Endodermal cell (in vitro differentiated cells): ENCODE measurements around the gene ABTB2. TPM values are rescaled to one million over a fixed set of nuclear protein-coding genes. Genes with fewer than 3 reads are reported as not detected.

Experiments
- DNase-seq: peaks from one replicate; pipeline ENCODE4 v3.0.0-alpha.2; 2017
- H3K27ac ChIP-seq: 2 replicates; pipeline ENCODE4 v1.5.1; 2013; ENCODE audit warnings: mild to moderate bottlenecking, low read depth, low read length, moderate library complexity
- H3K27me3 ChIP-seq: 2 replicates; pipeline ENCODE4 v1.6.1; 2013; ENCODE audit warnings: mild to moderate bottlenecking, low read length, moderate library complexity; ENCODE audit not compliant: insufficient read depth, control insufficient read depth, poor library complexity, severe bottlenecking
- H3K36me3 ChIP-seq: 2 replicates; pipeline ENCODE4 v1.7.0; 2013; ENCODE audit warnings: mild to moderate bottlenecking, low read length, moderate library complexity; ENCODE audit not compliant: control insufficient read depth, insufficient read depth
- H3K4me1 ChIP-seq: one replicate; pipeline ENCODE4 v1.7.0; 2013; ENCODE audit warnings: low read length; ENCODE audit not compliant: control insufficient read depth, insufficient read depth
- H3K4me3 ChIP-seq: 2 replicates; pipeline ENCODE4 v1.5.1; 2013; ENCODE audit warnings: mild to moderate bottlenecking, low read length, moderate library complexity
- H3K9ac ChIP-seq: 2 replicates; pipeline ENCODE4 v1.6.1; 2013; ENCODE audit warnings: mild to moderate bottlenecking, low read length, moderate library complexity; ENCODE audit not compliant: poor library complexity, severe bottlenecking; ENCODE audit errors: extremely low read depth
- H3K9me3 ChIP-seq: 2 replicates; pipeline ENCODE4 v1.6.1; 2013; ENCODE audit warnings: mild to moderate bottlenecking, low read length, moderate library complexity; ENCODE audit not compliant: control insufficient read depth
- H3K27ac Mint-ChIP-seq: 2 replicates; pipeline ENCODE4 v1.8.0; 2020; ENCODE audit warnings: mixed read lengths
- H3K27me3 Mint-ChIP-seq: 2 replicates; pipeline ENCODE4 v1.8.0; 2021; ENCODE audit warnings: mild to moderate bottlenecking, mixed read lengths; ENCODE audit not compliant: insufficient read depth
- H3K36me3 Mint-ChIP-seq: 2 replicates; pipeline ENCODE4 v1.8.0; 2020; ENCODE audit warnings: low read depth, mixed read lengths
- H3K4me1 Mint-ChIP-seq: 2 replicates; pipeline ENCODE4 v1.8.0; 2020; ENCODE audit warnings: mixed read lengths
- H3K4me3 Mint-ChIP-seq: 2 replicates; pipeline ENCODE4 v1.8.0; 2020; ENCODE audit warnings: mild to moderate bottlenecking, moderate library complexity, mixed read lengths
- H3K9me3 Mint-ChIP-seq: 2 replicates; pipeline ENCODE4 v1.8.0; 2020; ENCODE audit warnings: mild to moderate bottlenecking, mixed read lengths
- CTCF ChIP-seq: fragments of 200-600 bp; sonication (generic); conservative IDR thresholded peaks from 2 replicates; pipeline ENCODE4 v1.5.0; 2021; ENCODE audit warnings: antibody characterized with exemption, mild to moderate bottlenecking
- WGBS, 2 experiments: methylation state at CpG; one replicate each; pipeline versions ENCODE4 v1.1.5 to v1.1.7; 2013; ENCODE audit warnings: missing lambda C conversion rate in 2 of 2, mixed read lengths in 1 of 2; ENCODE audit not compliant: insufficient coverage in 1 of 2, insufficient read length in 1 of 2; 5-methylcytosine and 5-hydroxymethylcytosine counted together
- total RNA-seq, 2 donors: library from RNA; stranded (reverse); fragmentation: NEBNext Ultra II Directional in 1 of 2; extraction: Animal tissue kit (Norgen Biotek cat#: 25700) in 1 of 2; gene quantifications; 2 replicates in 1 of 2; 3 replicates in 1 of 2; pipeline ENCODE4 v1.2.1, GENCODE V29; 2021

ABTB2 gene
- total RNA-seq, 2 donors from 2014 or later: 2.9 to 5.2 TPM

DNA sequence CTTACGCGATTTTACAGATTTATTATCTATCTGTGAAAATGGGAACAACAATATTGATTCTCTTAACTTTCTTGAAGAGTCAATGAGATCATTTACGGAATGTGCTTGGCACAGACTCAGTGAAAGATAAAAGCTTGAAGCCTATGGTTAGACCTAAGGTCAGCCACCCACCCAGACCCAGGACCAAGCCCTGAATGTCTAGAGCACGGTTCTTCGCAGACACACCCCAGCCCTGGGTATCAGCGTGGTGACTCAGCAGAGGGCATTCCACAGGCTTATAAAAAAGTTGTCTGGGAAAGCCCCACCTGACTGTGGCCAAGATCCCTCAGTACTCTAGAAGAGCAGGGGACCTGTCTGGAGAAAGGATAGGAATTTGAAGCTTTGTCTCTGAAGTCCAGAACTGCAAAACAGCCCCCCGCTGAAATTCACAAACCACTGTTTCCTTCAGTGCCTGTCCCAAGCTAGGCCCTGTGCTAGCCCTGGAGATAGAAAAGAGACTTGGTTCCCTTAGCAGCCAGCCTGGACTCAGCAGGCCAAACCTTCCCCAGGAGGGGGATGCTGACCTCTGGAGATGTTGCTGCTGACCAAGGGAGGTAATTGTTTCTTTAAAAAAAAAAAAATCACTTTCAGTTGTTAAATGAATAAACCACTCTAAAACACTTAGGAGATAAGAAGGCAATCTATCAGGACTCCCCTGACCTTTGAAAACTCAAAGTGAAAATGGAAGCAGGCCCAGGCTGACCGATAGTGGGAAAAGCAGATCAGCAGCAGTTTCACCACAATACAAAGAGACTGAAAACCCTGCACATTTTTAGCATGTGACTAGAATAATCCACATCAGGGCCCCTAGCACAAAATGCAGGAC, 114.0 kb downstream of the ABTB2 start:
- Histone ChIP-seq H3K4me3 (no peak overlapping the region), H3K27me3 (peaks cover 16% of the 10 kb centered on the region), H3K27ac (peak overlapping the region; percentile 29), H3K9ac (peak overlapping the region; percentile 21), H3K4me1 (peaks cover 34% of the 10 kb centered on the region), H3K36me3 (no peaks in the 10 kb centered on the region), H3K9me3 (no peaks in the 10 kb centered on the region)
- no peak overlapping the region for H3K4me3 Mint-ChIP-seq
- peaks cover 55% of the 10 kb centered on the region for H3K27me3 Mint-ChIP-seq
- TF ChIP-seq CTCF: no peak
- H3K9me3 Mint-ChIP-seq: no peaks in the 10 kb centered on the region
- no peaks in the 10 kb centered on the region for H3K36me3 Mint-ChIP-seq
- peak; percentile 69 for DNase-seq
- H3K27ac Mint-ChIP-seq: peak overlapping the region; percentile 76
- WGBS, 2 experiments: 73 to 83% methylated on average over 4 to 8 of the region's 8 CpGs
- peaks cover 44% of the 10 kb centered on the region for H3K4me1 Mint-ChIP-seq

DNA sequence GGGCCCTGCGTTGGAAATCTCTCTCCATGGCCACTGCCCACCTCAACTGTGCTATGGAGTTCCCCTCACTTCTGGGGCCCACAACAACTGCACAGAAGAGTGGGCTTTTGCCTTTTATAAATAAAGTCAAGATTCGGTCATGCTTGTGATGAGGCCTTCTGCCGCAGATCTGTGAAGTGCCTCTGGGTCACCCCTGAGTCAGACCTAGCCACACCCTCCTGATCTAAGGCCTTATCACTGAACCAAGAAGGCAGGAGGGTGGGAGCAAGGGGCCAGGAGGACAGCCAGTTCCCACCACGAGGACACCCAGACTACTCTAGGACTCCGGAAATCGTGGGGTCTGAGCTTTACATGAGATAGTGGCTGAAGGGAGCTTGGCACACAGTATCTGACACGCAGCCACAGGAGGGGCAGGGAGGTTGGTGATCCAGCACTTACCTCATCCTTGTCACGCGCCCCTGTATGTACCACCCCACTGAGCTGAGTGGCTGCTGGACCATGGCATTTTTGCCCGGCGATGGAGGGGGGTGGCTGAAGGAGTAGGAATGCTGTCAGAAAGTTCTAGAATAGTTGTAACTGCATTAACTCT, 115.7 kb downstream of the ABTB2 start:
- H3K4me1 ChIP-seq: peaks cover 33% of the 10 kb centered on the region
- Mint-ChIP-seq H3K4me1 (peaks cover 44% of the 10 kb centered on the region), H3K9me3 (no peaks in the 10 kb centered on the region), H3K4me3 (no peak overlapping the region), H3K27ac (no peak overlapping the region), H3K36me3 (no peaks in the 10 kb centered on the region), H3K27me3 (peaks cover 54% of the 10 kb centered on the region)
- H3K27me3 ChIP-seq: peaks cover 16% of the 10 kb centered on the region
- H3K9ac ChIP-seq: no peak overlapping the region
- DNase-seq: no peak
- no peaks in the 10 kb centered on the region for H3K36me3 ChIP-seq
- no peaks in the 10 kb centered on the region for H3K9me3 ChIP-seq
- no peak overlapping the region for H3K4me3 ChIP-seq
- H3K27ac ChIP-seq: no peak overlapping the region
- WGBS, 2 experiments: 95 to 98% methylated on average over 9 to 11 of the region's 11 CpGs
- no peak for TF ChIP-seq CTCF

DNA sequence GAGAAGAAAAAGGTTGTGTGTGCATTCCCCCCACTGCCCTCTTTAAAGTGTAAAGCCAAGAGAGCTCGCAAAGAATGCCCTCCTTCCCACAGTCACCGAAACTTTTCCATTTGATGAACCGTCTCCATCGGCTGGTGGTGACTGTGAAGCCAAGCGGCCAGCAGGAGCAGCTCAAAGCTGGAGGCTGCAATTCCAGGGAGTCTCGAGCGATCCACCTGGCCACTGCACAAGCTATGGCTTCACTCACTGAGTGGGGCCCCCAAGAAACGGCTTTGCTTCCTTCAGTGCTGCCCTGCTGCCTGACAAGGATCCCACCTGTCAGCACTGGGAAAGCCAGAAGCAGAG, 117.7 kb downstream of the ABTB2 start:
- Histone ChIP-seq H3K4me3 (no peak overlapping the region), H3K9ac (no peak overlapping the region), H3K27me3 (peaks cover 10% of the 10 kb centered on the region), H3K4me1 (peaks cover 39% of the 10 kb centered on the region), H3K27ac (no peak overlapping the region), H3K36me3 (no peaks in the 10 kb centered on the region), H3K9me3 (no peaks in the 10 kb centered on the region)
- H3K4me3 Mint-ChIP-seq: no peak overlapping the region
- peaks cover 43% of the 10 kb centered on the region for H3K27me3 Mint-ChIP-seq
- no peaks in the 10 kb centered on the region for H3K9me3 Mint-ChIP-seq
- peaks cover 57% of the 10 kb centered on the region for H3K4me1 Mint-ChIP-seq
- whole genome bisulfite sequencing, 2 experiments: 87 to 89% methylated on average over 7 to 8 of the region's 8 CpGs
- no peaks in the 10 kb centered on the region for H3K36me3 Mint-ChIP-seq
- DNase-seq: peak; percentile 50
- TF ChIP-seq CTCF: peak; percentile 24
- no peak overlapping the region for H3K27ac Mint-ChIP-seq
